COLO829 (cell line): Measurements from ENCODE around the gene ABHD13.
"Not testable (repeated sequence)": the region's sequence is repeated elsewhere in the genome, so short reads cannot be mapped to it uniquely, and the experiment has no call there.

Experiments used
- DNase-seq: peaks from one replicate; pipeline ENCODE4 v3.0.0; 2012; ENCODE audit warnings: low spot score

ABHD13 gene

GRCh38 chr13:108218044-108218974 is at the start of gene ABHD13:
Gene ABHD13 (plus strand): TSS chr13:108218392. CDS start chr13:108229219, 10,827 bp downstream.
- peak; percentile 96 for DNase-seq

- no peak for DNase-seq
These were observed 49.3 kb upstream of the ABHD13 start for GRCh38 chr13:108168929-108169328.

GRCh38 chr13:108176685-108177274 is 41.4 kb upstream of the ABHD13 start:
- DNase-seq, result peak; percentile 79

GRCh38 chr13:108178078-108178477 is 40.1 kb upstream of the ABHD13 start:
- no peak for DNase-seq

- no peak for DNase-seq
These were observed 35.5 kb upstream of the ABHD13 start for GRCh38 chr13:108182652-108183051.

DNA sequence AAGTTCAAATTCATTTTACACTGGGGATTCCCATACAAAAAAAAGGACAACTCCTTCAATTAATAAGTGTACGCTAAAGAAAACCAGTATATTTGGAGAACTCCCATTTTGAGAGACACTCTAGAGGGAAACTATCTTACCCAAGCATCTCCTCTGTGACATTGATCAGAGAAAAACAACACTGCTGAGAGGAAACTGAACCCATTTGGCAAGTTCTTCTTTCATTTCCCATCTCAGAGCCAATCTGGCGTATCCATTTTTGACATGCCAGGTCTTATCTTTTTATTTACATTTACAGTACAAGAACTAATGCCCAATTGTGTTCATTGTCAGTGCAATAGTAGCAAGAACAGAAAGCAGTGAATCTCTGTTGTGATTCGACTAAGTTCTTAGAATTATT is 33.0 kb upstream of the ABHD13 start:
- DNase-seq, result no peak

- DNase-seq, result no peak
These were observed 29.9 kb upstream of the ABHD13 start for GRCh38 chr13:108188260-108188659.

GRCh38 chr13:108190897-108191296 is 27.3 kb upstream of the ABHD13 start:
- DNase-seq, result no peak

GRCh38 chr13:108193806-108194205 is 24.4 kb upstream of the ABHD13 start:
- no peak for DNase-seq

GRCh38 chr13:108194435-108194936 is 23.7 kb upstream of the ABHD13 start:
- no peak for DNase-seq

GRCh38 chr13:108195146-108195545 is 23.0 kb upstream of the ABHD13 start:
- no peak for DNase-seq

GRCh38 chr13:108195861-108196260 is 22.3 kb upstream of the ABHD13 start:
- DNase-seq, result no peak

- DNase-seq, result no peak
These were observed 17.3 kb upstream of the ABHD13 start for GRCh38 chr13:108200781-108201398.

- no peak for DNase-seq
These were observed 7.6 kb upstream of the ABHD13 start for GRCh38 chr13:108210551-108210950.

DNA sequence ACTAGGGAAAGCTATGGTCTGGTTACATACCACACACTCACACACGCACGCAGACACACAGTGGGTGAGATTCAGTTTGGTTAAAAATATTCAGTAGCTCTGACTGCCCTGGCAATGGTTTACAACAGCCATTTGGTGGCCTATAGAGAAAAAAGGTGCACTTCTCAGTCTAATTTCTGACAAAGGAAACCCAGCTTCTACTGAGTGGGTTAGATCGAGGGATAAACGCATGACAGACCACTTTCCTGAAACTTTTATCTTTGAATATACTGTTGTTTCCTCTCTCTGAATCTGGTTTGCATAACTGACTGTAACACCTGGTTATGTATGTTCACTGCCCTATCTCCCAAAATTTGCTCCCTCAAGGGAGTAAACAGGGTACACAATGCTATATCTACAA is 5.3 kb upstream of the ABHD13 start:
- no peak for DNase-seq

GRCh38 chr13:108213946-108214345 is 4.2 kb upstream of the ABHD13 start:
- no peak for DNase-seq

GRCh38 chr13:108214441-108215271 is 3.5 kb upstream of the ABHD13 start:
- no peak for DNase-seq

DNA sequence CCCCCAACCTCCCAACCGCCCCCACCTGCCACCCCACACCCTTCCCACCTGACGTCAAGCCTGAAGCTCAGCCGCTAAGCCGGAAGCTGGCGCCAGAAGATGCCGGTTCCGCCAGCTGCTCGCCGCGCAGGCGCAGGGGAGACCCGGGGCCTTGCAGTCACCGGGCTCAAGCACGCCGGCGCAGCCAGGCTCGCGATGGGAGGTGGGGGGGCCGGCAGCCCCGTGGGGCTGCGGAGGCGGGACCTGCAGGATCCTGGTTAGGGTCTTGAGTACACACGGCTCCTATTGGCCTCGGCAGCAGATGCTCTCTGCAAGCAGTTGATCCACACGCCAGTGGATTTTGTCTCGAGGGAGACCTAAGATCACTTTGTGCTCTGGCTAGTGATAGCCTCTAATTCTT is 2.8 kb upstream of the ABHD13 start, which contains the start of gene LIG4:
LIG4 (minus strand) TSS at position 101 of the 400 bp plus-strand sequence. CDS start 4,268 bp downstream, outside the sequence.
- DNase-seq, result peak; percentile 83

- DNase-seq, result not testable (repeated sequence)
These were observed 717 bp upstream of the ABHD13 start for GRCh38 chr13:108217307-108218043.

DNA sequence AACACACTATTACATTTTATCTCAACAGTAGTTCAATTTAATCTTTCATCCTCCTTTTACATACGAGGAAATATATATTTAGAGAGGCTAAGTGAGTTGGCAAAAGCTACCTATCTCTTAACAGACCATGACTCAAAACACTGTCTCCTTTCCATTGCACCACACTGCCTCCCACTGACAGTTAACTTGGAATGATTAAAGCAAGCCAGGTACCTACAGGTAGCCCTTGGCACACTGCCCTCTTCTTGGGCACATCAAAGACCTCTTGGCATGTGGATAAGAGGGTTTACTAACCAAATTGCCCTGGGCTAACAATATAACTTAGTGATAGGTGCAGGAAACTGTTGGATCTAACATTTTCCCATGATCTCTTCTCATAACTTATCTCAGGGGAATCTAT is 1.8 kb downstream of the ABHD13 start:
- no peak for DNase-seq
